ENCODE measurements around the gene SYT1.

The SYT1 gene

DNA sequence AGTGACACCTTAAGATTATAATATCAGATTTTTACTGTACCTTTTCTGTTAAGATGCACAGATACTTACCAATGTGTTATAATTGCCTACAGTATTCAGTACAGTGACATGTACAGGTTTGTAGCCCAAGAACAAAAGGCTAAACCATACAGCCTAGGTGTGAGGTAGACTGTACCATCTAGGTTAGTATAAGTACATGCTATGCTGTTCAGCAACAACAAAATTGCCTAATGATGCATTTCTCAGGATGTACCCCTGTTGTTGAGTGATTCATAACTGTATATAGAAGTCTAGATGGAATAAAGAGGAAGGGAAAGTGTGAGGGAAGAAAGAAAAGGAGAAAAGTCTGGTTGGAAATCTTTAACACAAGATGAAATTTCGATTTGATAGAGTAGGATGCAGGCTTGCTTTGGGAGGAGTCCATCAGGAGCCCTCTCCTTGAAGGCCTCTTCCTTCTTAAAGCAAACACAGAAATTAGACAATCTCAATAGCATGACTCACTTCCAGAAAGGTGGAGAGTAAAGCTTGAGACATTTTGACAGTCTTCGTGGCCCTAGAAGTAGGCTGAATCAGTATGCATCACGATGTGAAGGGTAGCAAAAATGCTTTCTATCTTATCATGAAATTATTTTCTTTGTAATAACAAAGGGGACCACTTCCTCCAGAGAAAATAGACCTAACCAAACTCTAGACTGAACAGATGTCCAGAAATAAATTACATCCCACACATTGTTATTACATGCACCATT is 191.5 kb downstream of the SYT1 start:
- no peak for DNase-seq (ENCODE audit: low read depth in 2 of 3, low spot score in 1 of 3)

- DNase-seq (ENCODE audit: low read depth in 2 of 3, low spot score in 1 of 3) = no peak
Measured at GRCh38 chr12:79056775-79057174, 192.2 kb downstream of the SYT1 start.

DNA sequence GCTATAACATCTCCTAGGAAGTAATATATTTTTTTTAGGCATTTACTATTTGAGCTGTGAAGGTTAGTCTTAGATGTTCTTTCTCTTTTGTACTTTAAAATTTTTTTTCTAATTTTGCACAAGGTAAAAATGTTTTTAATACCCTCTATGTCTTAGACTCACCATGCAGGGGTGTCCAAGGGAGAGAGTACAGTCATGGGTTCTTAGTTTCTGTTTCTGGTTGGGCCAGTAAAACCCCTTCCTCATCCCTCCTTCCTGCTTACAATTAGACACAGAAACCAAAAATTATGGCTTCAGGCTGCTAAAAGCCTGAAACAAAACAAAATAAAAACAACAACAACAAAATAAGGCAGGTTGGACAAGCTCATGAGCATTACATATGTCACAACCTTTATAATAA is 193.0 kb downstream of the SYT1 start:
- no peak for DNase-seq (ENCODE audit: low read depth in 2 of 3, low spot score in 1 of 3)

DNA sequence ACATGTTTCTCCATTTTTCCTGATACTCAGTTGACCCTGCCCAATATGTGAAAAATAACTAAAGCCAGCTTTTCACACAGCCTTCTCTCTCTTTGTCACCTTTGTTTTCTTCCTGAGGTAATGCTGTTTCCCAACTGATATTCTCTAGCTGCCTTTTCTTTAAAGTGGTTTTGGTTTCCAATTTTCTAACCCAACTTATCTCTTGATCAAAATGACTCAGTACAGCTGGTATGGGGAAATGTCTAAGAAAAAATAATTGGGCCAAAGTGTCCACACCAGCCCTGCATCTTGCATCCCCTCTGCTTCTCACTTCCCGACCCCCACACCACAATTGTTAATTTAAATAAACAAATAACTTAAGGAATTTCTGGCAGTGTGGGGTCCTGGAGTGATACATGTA is 193.8 kb downstream of the SYT1 start:
- DNase-seq (ENCODE audit: low read depth in 2 of 3, low spot score in 1 of 3) = no peak

DNA sequence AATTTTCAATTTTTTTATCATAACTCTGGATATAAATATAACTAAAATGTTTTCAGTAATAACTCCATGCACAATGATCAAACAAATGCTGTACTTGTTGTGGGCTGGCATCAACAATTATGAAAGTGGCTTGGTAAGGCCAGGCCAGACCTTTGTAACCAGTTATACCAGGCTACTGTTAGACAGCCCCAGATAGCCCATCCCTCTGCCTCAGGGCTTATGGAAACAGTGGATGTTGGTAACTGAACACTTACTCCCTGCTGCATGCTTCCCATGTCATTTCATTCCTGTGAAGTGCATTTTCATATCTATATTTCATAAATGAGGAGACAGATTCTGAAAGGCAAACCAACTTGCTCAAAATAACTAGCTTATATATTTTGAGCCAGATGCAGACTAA is 195.0 kb downstream of the SYT1 start:
- no peak for DNase-seq (ENCODE audit: low read depth in 2 of 3, low spot score in 1 of 3)

- no peak for DNase-seq (ENCODE audit: low read depth in 2 of 3, low spot score in 1 of 3)
Measured at GRCh38 chr12:79063258-79063657, 198.7 kb downstream of the SYT1 start.

- no peak for DNase-seq (ENCODE audit: low read depth in 2 of 3, low spot score in 1 of 3)
Measured at GRCh38 chr12:79067977-79068376, 203.4 kb downstream of the SYT1 start.

DNA sequence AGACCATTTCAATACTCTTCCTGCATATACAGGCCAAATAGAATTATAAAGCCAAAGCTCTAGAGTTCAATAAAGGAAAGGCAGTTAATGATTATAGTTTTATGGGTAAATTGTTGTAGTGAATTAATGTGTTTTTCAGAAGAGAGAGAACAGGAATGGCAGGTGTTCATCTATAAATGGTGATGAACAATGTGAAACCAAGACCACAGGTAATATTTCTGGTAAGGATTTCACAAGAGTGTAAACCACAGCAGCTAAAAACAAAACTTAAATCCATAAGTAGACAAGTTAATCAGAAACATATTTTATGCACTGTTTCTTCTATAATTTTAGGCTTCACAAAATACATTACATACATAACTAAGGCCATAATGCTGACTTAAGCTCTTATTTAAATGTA is 204.4 kb downstream of the SYT1 start:
- DNase-seq (ENCODE audit: low read depth in 2 of 3, low spot score in 1 of 3) = no peak

DNA sequence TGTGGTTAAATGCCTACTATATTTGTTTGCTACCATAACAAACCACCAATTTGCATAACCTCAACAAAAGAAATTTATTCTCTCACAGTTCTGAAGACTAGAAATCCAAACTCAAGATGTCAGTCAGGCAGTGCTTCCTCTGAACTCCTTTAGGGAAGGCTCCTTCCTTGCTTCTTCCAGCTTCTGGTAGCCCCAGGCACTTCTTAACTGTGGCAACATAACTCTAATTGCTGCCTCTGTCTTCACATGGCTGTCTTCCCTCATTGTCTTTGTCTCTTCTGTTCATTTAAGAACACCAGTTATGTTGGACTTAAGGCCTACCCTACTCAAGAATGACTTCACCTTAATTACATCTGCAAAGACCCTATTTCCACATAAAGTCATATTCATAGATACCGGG is 206.9 kb downstream of the SYT1 start:
- no peak for DNase-seq (ENCODE audit: low read depth in 2 of 3, low spot score in 1 of 3)

DNA sequence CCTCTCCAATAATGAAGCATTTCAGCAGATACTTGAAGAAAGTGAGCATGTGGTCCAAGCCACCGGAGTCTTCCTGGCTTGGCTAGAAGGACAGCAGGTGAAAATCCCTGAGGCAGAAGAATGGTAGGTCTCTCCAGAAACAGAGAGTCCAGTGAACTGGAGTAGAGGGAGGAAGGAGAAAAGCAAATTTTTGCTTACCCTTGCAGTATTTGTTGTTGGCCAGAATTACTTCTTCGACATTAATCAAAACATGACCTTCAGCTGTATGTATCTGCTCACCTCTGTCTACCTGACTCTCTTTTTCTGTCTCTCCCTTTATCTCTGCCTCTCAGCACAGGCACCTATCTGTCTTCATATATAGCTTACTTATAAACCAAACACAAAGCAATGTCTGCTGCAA is 208.9 kb downstream of the SYT1 start:
- no peak for DNase-seq (ENCODE audit: low read depth in 2 of 3, low spot score in 1 of 3)

DNA sequence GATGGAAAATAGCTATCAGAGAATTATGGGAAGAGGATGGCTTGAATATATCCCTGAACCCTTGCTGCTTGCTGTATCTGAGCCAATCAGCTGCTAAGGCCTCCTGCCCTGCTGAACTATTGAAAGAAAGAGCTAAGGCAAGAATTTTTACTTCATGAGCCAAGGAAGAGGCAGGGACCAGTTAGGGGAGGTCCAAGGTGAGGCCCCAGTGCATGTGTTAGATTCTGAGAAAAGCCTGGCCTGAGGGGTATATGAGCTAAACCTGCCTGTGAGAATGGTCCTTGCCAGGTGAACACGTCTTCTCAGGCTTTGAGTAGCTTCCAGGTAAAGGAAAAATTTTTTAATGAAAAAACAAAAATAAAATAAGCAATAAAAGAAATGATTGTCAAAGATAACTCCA is 218.0 kb downstream of the SYT1 start:
- no peak for DNase-seq (ENCODE audit: low read depth in 2 of 3, low spot score in 1 of 3)

- DNase-seq (ENCODE audit: low read depth in 2 of 3, low spot score in 1 of 3) = no peak
Measured at GRCh38 chr12:79083181-79083580, 218.6 kb downstream of the SYT1 start.

GRCh38 chr12:79085106-79085682 is 220.6 kb downstream of the SYT1 start:
- DNase-seq (ENCODE audit: low read depth in 2 of 3, low spot score in 1 of 3) = no peak

DNA sequence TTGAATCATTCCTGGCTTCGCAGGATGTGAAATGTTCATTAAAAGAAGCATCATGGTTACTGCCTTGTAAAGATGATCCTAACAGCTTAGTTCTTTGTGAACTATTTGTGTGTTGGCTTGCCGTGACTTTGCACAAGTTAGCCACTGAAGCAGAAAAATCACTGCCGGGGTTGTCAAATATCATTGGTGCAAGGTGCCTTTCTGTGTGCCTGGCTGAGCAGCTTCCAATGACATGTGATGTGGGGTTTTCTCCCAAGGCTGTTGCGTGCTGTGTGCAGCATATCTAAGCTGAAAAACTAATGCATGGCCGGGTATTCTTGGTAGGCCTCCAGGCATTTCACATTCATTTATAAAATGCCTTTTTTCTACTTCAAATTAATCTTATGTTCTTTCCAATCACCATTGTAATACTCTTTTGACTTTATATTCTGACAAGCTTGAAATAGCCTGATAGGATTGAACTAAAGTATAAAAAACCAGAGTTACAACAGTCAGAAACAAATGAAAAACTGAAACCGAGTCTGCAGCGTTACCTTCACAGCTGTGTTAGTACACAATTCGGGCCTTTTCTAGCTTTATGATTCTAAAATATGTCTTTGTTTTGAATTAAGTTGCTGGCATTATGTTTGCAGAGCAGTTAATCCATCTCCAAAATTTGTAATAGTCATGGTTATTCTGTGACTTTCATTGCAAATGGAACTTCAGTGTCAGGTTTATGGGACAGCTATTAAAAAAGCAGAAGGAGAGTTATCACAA is 222.1 kb downstream of the SYT1 start:
- no peak for DNase-seq (ENCODE audit: low read depth in 2 of 3, low spot score in 1 of 3)

DNA sequence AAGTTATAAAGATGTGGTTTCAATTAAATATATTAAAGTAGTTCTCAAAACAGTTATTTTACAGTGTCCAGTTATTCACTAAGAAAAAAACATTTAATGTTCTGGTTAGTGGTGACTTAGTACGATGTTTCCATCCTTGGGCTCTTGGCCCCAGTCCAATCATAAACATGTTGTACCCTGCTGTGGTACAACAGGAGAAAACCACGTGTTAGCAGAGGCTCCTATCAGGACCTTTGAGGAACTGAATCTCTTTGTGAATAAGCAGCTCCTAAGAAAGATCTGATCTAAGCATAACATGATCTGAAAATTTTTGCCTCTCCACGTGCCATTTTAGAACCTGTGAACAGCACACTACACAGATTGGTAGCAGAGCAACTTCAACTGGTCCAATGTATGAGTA is 234.0 kb downstream of the SYT1 start:
- DNase-seq (ENCODE audit: low read depth in 2 of 3, low spot score in 1 of 3) = no peak

DNA sequence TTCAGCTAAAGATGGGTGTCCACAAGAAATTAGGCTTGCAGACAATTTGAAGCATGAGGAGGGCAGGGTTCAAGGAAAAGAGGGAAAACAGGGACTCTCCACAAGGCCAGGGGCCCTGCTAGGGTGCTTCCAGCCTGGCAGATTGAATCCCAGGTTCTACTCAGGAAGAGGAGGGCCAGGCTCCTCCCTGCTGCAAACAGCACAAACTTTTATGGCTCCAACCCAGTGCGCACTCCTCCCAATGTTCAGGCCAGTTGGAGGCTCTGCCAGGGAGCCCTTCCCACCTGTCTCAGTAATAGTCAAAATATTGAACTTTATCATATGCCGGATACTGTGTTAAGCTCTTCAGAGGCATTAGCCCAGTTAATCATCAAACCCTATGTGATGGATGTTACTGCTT is 244.4 kb downstream of the SYT1 start:
- DNase-seq (ENCODE audit: low read depth in 2 of 3, low spot score in 1 of 3) = no peak

DNA sequence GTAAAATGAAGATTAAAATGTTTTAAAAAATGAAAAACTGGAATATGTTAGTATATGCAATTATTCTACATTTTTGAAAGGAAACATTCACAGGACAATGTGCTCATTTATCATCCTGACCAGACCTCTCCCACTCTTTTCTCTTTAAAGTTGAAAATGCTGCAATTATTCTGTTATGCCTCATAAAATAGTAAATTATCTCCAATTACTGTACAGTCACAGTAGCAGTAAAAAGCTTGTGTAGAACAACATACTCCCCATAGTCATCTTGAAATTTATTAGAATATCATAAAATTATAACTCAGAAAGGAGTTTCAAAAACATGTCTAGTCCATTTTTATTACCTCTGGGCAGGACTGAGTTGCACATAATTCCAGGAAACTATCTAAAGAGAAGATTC is 250.3 kb downstream of the SYT1 start:
- no peak for DNase-seq (ENCODE audit: low read depth in 2 of 3, low spot score in 1 of 3)

DNA sequence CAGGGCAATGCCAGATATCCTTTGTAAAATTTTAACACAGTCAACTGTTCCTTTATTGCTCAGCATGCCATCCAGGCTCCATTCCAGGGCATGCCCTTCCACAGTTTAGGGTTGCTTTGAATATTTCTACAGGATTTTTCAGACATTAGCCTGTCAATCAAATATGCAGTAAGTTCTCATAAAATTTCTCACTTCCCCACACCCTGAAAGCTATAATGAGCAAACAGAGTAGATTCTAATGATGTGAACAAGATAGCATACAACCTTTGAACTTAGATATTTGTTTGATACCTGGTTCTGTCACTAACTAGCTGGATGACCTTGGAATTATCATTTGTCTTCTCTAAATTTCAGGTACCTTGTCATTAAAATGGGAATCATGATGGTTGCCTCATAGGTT is 251.2 kb downstream of the SYT1 start:
- DNase-seq (ENCODE audit: low read depth in 2 of 3, low spot score in 1 of 3) = no peak

DNA sequence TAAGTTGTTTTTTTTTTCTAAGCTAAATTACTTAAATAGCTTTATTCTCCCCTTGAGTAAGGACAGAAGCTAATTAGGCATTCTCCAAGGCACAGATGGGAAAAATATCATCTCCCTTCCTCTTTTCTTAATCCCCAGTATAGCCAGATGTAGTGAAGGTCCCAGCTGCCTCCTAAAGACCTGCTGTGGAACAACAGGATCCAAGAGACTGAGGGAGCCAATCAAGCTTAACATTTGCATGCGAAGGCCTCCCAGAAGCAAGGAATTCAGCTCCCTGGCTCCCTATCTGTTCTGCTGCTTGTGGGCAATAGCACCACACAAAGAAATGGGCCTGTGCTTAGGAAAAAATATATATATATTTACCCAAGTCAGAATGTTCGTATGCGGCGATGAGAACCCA is 255.2 kb downstream of the SYT1 start:
- no peak for DNase-seq (ENCODE audit: low read depth in 2 of 3, low spot score in 1 of 3)

DNA sequence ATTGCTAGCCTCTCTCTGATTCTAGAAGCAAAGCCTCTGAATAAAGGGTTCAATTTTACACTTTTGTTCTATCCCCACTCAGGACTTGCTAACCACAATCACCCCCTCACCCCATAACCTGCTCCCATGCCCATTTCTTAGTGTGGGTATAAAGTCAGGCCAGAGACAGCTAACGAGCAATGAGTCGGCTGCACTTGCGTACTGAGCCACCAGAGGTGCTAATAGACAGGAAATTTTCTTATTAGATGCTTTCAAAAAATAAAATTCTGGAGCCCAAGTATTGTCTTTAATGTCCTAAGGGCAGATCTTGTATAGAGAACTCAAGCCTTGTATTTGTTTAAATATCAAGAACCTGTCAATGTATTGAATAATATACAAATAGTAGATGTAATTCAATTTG is 256.9 kb downstream of the SYT1 start:
- DNase-seq (ENCODE audit: low read depth in 2 of 3, low spot score in 1 of 3) = no peak

DNA sequence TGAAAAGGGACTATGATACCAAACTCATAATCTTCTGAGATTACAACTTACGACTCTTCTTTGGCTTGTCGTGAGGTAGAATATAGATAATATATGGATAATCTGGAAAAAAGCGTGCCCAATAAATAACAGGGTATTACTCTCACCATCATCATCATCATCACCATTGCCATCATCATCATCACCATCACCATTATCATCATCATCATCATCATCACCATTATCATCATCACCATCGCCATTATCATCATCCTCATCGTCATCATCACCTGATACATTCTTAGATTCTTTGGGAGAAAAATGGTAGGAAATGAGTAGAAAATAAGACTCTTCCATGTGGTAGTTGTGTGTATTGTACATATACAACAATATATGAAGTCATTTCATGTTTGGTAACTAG is 259.8 kb downstream of the SYT1 start:
- no peak for DNase-seq (ENCODE audit: low read depth in 2 of 3, low spot score in 1 of 3)

DNA sequence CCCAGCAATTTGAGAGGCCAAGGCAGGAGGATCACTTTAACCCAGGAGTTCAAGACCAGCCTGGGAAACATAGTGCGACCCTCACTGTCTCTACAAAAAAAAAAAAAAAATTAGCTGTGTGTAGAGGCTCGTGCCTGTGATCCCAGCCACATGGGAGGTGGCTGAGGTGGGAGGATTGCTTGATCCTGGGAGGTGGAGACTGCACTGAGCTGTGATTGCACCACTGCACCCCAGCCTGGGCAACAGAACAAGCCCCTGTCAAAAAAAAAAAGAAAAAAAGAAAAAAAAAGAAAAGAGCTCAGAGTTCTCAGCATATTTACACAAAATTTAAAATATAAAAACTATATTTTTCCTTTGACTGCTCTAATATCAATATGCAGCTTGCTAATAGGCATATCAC is 260.8 kb downstream of the SYT1 start:
- DNase-seq (ENCODE audit: low read depth in 2 of 3, low spot score in 1 of 3) = no peak

All from stimulated activated CD4-positive, alpha-beta T cell treated with anti-CD3 and anti-CD28 coated beads, Interleukin-12 subunit alpha, Interleukin-12 subunit beta, amount 100 ng/mL, for 48 hours (primary cell).